ENCODE results near the gene SIGMAR1.

DNA sequence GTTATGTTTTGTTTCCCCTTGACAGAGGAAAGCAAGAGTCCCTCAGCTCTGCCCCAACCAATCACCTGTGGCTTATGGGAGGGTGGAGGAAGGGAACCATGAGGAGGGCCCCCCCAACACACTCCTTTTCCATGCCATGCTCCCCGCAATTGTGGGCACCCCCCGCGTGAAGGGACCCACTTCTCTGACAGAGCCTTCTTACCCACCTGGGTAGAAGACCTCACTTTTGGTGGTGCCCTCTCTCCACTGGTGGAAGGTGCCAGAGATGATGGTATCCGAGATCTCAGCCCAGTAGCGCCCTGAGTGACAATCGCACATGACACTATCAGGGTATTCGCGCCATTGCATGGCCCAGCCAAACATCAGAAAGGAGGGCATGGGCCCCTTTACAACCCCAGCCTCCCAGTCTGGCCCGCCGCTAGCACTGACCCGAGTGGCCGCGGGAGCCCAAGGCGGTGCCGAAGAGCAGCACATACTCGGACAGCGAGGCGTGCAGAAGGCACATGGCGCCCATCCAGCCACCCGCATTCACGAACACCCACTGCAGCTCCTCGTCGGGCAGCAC is 714 bp downstream of the SIGMAR1 start:
- TF ChIP-seq, protein P1, sequence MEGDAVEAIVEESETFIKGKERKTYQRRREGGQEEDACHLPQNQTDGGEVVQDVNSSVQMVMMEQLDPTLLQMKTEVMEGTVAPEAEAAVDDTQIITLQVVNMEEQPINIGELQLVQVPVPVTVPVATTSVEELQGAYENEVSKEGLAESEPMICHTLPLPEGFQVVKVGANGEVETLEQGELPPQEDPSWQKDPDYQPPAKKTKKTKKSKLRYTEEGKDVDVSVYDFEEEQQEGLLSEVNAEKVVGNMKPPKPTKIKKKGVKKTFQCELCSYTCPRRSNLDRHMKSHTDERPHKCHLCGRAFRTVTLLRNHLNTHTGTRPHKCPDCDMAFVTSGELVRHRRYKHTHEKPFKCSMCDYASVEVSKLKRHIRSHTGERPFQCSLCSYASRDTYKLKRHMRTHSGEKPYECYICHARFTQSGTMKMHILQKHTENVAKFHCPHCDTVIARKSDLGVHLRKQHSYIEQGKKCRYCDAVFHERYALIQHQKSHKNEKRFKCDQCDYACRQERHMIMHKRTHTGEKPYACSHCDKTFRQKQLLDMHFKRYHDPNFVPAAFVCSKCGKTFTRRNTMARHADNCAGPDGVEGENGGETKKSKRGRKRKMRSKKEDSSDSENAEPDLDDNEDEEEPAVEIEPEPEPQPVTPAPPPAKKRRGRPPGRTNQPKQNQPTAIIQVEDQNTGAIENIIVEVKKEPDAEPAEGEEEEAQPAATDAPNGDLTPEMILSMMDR (IDR thresholded peaks at IDR 0.05), result no peak
- TF ChIP-seq POLR2A (IDR thresholded peaks at IDR 0.05), result no peak

Data from adrenal gland (tissue), 5 donors.